Pulmonary artery endothelial cell (primary cell): ENCODE data around the gene AKAP11. TPM values are rescaled to one million over a fixed set of nuclear protein-coding genes. Genes with fewer than 3 reads are reported as not detected.

Experiments
- DNase-seq: peaks from one replicate; pipeline ENCODE4 v3.0.0-alpha.2; 2011; ENCODE audit warnings: low read depth, low spot score
- total RNA-seq: library from RNA; depleted of rRNA; stranded (reverse); fragments of >200 nt; gene quantifications from 2 replicates; pipeline ENCODE4 v1.2.3, GENCODE V29; 2014

Gene AKAP11
- total RNA-seq, 1 donor from 2014 or later, result 15.2 TPM

DNA sequence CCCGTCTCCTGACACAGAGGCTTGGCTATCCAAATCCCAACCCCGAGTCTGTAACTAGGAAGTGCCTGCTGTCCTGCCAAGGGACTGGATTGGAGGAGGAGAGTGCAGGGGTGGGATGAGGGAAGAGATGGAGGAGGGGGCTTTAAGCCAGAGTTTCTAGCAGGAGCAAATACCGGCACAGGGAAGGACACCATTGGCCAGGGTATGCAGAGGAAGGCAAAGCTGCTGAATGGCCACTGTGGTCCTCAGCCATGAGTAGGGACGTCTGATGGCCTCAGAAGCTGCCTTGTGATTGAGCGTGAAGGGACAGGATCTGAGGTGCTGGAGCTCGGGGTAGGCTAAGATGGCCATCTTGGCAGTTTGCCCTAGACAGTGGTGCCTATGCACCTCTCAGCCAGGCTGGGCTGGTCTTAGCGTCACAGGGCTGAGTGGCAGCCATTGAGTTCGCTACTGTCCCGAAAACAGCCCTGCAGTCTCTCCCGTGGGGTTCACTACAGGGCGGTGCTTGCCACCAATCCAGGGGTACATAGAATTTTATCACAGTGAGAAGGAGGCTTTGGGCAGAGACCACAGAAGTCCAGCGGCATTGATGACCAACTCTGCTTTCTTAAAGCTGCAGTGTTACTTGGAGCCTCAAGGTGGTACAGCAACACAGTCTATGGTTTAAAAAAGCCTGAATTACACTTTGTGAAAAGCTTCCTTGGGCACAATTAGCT is 61.8 kb downstream of the AKAP11 start:
- DNase-seq, result no peak

DNA sequence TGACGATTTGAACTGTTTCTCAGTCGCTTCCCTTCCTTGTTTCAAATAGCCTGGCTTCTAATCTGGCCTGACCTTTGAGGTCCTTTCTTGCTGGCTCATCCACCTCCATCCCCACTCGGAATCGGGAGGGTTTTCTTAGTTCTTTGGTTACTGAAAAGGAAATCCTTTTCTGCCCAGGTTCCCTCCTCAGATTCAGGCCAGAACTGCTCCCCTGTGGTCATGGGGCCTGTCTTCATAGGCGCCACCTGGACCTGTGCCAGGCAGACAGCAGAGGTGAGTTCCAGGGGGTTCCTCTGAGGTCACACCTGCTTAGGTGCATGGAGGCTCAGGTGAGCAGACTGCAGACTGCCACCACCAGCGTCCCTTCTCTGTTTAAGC is 62.4 kb downstream of the AKAP11 start:
- DNase-seq, result no peak

DNA sequence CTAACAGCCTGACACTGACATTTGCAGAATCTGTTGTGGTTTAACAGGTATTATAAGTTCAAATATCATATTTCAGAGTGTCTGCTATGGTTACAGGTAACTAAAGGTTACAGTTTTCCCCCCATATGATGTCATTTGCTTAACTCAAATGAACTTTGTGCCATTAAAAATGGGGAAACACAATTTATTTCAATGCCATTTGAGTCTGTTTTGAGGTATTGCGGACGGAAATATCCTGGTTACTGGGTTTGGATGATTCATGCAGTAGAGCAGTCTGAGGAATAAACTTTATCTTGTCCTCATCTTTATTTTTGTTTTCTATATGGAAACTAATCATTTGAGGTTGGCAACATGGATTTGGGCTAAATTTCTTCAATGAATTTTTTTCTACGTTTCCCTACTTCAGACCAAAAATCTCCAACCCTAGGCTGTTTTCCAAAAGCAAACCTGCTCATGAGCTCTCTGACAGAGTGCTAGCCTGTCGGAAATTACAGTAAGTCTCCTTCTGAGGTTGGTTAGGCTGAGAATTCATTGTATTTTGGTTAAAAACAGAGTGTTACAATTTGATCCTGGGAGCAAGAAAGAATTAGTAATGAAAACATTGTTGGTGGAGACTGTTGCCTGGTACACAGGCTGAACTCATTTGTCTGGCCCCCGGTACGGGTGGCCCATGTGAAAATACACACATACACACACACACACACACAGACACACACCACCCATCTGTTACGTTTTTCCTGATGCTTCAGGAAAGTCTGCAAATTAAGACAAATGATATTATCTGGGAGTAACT is 66.1 kb downstream of the AKAP11 start:
- no peak for DNase-seq

DNA sequence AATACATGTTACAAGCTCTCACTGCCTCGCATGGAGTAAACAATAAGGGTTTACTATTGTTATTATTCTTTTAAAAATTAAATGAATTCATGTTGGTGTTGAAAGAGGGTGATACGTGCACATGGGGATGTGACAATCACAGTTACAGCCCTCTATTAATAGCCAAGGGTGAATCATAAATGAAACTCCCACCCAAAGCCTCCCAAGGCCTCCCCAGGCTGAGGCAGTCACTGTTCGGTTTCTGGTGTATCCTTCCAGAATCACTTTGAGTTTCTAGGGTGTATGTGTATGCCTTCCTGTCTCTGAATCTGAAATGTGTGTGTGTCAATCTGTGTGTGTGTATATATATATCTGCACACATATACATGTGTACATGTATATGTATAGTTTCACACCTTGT is 73.4 kb downstream of the AKAP11 start:
- no peak for DNase-seq

DNA sequence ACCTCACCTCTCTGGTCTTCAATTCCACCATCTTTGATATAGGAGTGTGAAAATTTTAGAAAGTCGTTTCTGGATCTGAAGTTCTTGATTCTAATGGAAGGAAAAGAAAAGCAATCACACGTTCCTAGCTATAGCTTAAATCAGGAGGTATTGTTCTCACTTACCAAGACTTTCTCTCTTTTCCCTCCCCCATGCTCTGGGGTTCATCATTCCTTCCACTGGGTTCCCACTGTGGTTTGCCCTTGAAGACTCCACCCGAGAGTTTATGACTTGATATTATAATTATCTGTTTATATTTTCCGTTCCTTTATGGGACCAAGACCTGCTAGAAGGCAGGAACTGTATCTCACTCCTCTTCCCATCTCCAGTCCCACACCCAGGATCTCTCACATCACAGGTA is 76.6 kb downstream of the AKAP11 start:
- DNase-seq, result no peak

DNA sequence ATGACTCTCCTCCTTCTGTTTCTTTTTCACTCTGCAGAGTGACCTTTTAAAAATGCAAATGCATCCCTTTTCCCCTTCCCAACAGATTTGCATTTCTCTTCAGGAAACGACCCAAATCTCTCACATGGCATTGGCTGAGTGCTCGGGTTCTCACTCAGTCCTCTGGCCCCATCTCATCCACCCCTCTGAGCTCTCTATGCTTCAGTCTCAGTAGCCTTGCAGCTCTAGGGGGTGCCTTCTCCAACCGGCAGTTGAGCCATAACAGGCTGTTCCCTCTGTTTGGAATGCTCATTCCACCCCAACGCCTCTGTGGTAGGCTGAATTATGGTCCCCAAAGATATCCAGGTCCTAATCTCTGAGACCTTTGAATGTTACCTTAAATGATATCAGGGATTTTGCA is 78.2 kb downstream of the AKAP11 start:
- no peak for DNase-seq

DNA sequence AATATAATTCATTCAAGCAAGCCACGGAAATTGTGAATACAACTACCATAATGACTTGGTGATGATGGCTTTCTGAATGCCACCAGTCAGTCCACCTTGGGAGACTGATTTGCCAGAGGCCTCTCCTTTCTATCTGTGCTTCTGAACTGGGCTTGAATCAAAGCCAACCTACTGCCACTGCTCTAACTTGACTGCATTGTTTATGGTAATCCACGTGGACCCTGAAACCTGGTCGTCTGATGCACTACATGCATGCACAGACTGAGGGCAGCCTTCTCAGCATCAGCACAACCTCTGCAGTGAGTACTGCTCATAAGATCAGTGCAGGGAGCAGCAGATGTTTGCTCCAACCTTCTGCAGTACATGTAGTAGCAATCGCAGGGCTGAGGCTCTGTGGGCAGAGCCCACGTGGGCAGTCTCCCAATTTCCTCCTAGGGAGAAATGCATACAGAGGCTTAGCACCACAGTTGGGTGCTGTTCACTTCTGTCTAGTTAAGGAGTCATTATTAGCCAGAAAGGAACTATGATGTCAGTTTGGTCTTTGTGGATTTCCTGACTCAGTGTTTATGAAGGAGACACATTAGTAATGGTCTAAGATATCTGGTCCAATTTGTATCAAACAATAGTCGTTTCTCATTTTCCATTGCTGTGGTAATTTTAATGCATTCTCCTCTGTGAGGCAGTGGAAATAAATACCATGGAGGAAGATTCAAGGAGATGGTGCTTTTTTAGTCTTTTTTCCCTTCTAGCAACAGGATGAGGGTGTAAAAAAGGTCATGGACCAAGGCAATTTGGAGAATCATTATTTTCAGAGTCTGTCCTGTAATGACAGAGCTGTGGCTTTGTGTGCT is 82.5 kb downstream of the AKAP11 start:
- DNase-seq, result no peak

DNA sequence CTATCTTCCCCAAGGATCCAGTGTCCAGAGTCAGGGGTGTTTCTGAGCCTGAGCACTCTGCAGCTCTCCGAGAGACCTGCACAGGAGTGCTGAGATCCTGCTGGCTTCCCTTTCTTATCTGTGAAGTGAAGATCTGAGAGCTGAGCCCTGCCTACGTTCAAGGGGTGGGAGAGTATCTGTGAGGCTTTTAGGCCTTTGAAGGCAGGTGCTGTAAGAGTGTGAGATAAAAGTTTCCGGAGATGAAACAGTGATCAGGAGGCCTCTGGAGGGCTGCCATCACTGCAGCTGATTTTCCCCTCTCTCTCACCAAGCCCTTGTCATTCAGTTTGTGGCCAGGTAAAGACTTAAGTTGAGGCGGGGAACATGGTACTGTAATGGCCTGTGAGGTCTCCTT is 83.1 kb downstream of the AKAP11 start:
- DNase-seq, result no peak

DNA sequence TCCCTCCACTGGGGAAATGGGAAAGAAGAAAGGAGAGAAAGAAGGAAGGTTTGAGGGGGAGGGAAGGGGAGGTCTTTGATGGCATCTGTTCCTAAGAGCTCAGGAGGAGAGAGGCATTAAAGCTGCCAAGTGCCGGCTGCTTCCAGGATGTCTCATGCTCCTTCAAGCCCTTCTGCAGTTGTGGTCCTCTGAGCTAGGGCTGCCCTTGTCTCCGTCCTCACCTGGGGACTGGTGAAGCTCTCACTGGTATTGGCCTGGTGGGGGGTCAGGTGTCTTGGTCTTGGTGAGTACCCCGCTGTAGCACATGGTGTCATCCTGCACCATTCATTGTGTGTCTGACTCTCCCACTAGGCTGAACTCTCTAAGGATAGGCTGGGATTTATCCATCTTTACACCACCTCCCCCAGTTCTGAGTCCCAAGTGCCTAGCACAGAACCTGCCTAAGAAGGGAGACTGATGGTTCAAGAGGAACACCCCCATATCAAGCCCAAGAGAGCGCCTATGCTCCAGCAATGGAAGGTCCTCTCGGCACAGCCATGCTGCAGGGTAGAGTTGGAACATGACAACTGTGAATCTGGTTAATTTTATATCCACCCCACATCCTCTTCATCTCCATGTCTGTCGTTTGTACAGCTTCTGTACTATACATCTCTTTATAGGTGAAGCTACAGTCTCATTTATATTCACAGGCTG is 83.7 kb downstream of the AKAP11 start:
- DNase-seq, result no peak

DNA sequence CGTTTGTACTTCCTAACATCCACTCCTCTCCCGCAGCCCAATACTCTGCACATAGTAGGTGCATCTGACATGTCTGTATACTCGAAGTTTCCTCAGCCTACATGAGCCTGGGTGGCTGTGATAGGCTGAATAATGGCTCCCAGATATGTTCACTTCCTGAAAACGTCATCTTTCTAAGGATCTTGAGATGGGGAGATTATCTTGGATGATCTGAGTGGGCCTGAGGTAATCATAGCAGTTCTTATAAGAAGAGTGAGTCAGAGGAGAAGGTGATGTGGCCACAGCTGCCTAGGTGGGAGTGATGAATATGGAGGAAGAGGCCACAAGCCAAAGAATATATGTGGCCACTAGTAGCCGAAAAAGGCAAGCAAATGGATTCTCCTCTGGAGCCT is 84.2 kb downstream of the AKAP11 start:
- no peak for DNase-seq

DNA sequence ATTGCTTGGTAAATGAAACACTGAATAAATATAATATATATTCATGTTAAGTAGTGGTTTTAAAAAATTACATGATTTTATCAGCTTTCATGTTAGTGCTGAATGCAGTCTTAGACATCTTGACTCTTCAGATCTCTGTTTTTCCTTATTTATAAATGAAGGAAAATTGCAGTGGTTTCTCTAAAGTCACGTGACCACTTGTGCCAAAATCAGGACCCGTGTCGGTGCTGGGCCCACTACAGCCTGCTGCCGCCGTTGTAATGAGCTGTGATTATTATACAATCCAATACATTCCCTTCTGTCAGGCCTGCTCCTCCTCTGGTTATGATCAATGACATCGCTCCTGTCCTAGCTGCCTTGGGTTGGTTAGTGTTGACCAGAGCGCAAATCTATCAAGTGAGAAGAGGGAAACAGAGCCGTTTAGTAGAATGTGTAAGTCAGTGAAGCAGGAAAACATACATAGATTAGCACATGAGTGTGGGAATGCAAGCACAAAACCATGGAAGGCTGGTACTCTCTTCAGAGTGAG is 88.2 kb downstream of the AKAP11 start:
- DNase-seq, result no peak

DNA sequence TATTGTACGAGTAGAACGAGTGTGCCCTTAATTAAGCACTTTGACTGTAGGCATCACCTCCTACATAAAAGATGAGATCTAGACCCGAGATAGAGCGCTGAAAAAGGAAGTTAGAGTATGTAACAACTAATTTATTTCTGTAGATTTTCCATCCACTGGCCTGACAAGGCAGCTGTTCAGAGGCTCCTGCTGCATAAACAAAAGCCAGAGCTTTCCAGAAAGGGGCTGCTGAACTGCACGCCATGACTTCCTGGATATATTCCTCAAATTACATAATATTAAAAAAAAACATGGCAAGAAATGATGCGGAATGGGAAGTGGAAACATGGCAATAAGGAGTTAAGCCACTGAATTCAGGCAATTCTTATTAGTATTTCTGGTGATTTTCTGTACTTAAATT is 89.7 kb downstream of the AKAP11 start:
- DNase-seq, result no peak

DNA sequence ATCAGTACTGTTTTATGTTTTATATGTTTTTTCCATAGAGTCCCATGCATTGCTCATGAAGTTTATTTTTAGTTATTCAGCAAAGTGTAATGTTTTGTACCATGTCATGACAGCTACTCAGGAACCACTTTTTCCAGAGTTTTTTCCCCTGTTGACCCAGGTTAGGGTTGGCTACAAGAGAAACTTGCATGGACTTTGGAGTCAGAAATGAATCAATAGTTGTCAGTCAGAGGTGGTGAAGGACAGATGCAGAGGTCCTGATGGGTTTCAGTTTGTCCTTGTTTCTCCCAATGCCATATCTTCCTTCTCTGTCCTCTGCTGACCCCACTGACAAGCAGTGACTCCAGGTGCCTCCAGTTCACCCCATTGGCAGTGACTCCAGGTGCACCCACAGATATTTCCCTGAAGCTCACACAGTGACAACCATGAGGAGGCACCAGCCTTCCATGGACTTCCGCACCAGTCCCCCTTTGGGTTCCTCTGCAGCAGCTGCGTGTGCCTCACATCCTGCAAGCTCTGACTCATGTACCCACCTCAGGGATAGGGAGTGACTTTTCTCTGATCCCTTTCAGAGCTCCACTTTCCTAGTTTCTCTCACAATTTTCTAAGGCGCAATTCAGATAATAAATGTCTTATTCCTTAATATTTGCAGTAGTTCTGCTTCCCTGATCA is 92.1 kb downstream of the AKAP11 start:
- no peak for DNase-seq

DNA sequence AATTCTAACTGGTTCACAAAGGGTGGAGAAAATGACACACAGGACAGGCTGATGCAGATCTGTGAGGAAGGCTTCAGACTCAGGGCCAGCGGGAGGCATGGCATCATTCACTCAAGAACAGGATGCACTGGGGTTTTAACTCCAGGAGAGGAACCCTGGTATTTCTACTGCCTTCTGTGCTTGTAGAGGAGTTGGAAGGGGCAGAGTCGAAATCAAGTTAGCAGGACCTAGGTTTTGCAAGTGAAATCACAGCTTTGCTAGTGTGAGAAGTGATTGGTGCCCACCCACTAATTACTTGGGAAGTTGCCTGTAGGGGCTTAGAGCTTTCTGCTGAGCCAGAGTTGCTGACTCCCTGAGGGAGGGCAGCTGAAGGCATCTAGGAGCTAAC is 92.7 kb downstream of the AKAP11 start:
- no peak for DNase-seq

DNA sequence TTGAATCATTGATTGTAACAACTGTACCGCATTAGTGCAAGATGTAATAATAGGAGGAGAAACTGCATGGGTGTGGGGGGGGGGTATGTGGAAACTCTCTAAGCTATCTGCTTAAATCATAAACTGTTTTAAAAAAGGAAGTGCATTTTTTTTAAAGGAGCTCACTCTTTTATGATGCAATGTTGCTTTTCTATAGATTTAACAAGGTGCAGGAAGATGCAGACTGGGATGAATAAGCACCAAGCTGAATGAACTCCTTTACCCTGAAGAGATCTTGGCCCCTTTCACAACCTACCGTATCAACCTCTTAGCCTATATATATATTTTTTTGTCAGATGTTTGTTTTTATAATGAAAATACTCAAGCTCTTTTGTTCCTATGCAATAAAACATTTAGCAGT is 95.9 kb downstream of the AKAP11 start:
- DNase-seq, result no peak

DNA sequence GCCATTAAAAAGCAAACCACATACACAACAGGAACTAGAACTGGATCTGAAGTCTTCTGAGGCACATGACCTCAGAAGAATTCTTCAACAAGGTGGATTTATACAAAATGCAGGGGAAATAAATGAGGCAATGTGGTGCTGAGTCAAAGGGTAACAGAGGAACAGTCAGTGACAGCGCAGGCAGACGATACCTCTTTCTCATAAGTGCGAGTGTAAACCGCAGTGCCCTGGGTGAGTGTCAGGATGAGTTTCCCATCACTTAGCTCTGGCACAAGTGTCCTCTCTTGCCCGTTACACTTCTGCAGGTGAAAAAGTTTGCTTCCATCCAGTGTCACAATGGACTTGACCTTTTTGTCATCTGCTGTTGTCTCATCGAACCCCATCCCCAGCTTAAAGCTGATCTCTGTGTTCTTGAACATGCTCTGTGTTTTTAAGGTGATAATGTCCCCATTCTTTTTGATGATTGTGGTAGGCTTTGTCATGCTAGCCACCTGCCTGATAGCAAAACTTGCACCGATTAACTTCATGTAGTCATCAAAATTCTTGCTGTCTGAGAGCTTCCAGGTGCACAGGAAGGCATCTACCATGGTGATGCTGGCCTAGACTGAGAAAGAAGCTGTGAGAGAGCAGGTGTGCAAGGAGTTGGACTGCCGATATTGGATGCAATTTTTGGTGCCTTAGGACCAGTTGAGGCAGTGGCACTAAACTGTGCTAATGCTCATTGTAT is 97.3 kb downstream of the AKAP11 start:
- DNase-seq, result no peak

DNA sequence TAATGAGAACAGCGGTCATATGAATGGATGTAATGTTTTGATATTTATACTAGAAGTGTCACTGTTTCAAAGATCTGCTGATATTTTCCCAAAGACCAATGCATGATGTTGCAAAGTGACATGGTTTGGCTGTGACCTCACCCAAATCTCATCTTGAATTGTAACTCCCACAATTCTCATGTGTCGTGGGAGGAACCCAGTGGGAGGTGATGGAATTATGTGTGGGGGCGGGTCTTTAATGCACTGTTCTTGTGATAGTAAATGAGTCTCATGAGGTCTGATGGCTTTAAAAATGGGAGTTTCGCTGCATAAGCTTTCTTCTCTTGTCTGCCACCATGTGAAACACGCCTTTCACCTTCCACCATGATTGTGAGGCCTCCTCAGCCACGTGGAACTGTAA is 98.3 kb downstream of the AKAP11 start:
- no peak for DNase-seq
